Trophoblast cell (in vitro differentiated cells and primary cell): Measurements from ENCODE around the gene DRG2.

Source experiments
- DNase-seq, 2 donors: peaks; one replicate each; pipeline ENCODE4 v3.0.0-alpha.2; 2016
- H2AFZ ChIP-seq: 2 replicates; pipeline ENCODE4 v1.6.1; 2013; ENCODE audit warnings: low read length, moderate library complexity, mild to moderate bottlenecking; ENCODE audit not compliant: insufficient read depth, poor library complexity
- H2AK5ac ChIP-seq: 2 replicates; pipeline ENCODE4 v1.6.1; 2013; ENCODE audit warnings: mild to moderate bottlenecking, low read length
- H2BK120ac ChIP-seq: 2 replicates; pipeline ENCODE4 v1.6.1; 2013; ENCODE audit warnings: low read length, mild to moderate bottlenecking, moderate library complexity; ENCODE audit not compliant: insufficient read depth, poor library complexity
- H2BK12ac ChIP-seq: 2 replicates; pipeline ENCODE4 v1.6.1; 2013; ENCODE audit warnings: mild to moderate bottlenecking, low read length, moderate library complexity
- H2BK5ac ChIP-seq: 2 replicates; pipeline ENCODE4 v1.6.1; 2013; ENCODE audit warnings: low read length, low read depth, moderate library complexity, mild to moderate bottlenecking; ENCODE audit not compliant: poor library complexity
- H3K14ac ChIP-seq: 2 replicates; pipeline ENCODE4 v1.6.1; 2013; ENCODE audit warnings: mild to moderate bottlenecking, low read length
- H3K18ac ChIP-seq: 2 replicates; pipeline ENCODE4 v1.6.1; 2013; ENCODE audit warnings: mild to moderate bottlenecking, low read length
- H3K23ac ChIP-seq: 2 replicates; pipeline ENCODE4 v1.6.1; 2013; ENCODE audit warnings: low read length
- H3K27ac ChIP-seq: 2 replicates; pipeline ENCODE4 v1.5.1; 2013; ENCODE audit warnings: low read depth, mild to moderate bottlenecking, inconsistent platforms, low read length, moderate library complexity
- H3K27me3 ChIP-seq: 2 replicates; pipeline ENCODE4 v1.6.1; 2013; ENCODE audit warnings: inconsistent platforms, mild to moderate bottlenecking, low read length, moderate library complexity; ENCODE audit not compliant: insufficient read depth
- H3K36me3 ChIP-seq, 2 experiments: 1 replicate in 1 of 2; 2 replicates in 1 of 2; pipeline ENCODE4 v1.6.1; 2013; ENCODE audit warnings: low read length in 2 of 2, mild to moderate bottlenecking in 2 of 2, moderate library complexity in 1 of 2; ENCODE audit not compliant: insufficient read depth in 2 of 2, control insufficient read depth in 1 of 2
- H3K4ac ChIP-seq: 2 replicates; pipeline ENCODE4 v1.6.1; 2013; ENCODE audit warnings: low read depth, mild to moderate bottlenecking, low read length, moderate library complexity
- H3K4me1 ChIP-seq, 2 experiments: 1 replicate in 1 of 2; 2 replicates in 1 of 2; pipeline ENCODE4 v1.6.1; 2013; ENCODE audit warnings: low read length in 2 of 2, mild to moderate bottlenecking in 2 of 2, moderate library complexity in 1 of 2; ENCODE audit not compliant: insufficient read depth in 2 of 2, control insufficient read depth in 1 of 2
- H3K4me2 ChIP-seq: 2 replicates; pipeline ENCODE4 v1.6.1; 2013; ENCODE audit warnings: inconsistent platforms, mild to moderate bottlenecking, low read length, moderate library complexity
- H3K4me3 ChIP-seq: 2 replicates; pipeline ENCODE4 v1.5.1; 2013; ENCODE audit warnings: mild to moderate bottlenecking, low read depth, low read length, inconsistent platforms
- H3K79me1 ChIP-seq: one replicate; pipeline ENCODE4 v1.6.1; 2013; ENCODE audit warnings: low read length
- H3K79me2 ChIP-seq: 2 replicates; pipeline ENCODE4 v1.6.1; 2013; ENCODE audit warnings: low read length, mild to moderate bottlenecking; ENCODE audit not compliant: control insufficient read depth, insufficient read depth, poor library complexity
- H3K9ac ChIP-seq: 2 replicates; pipeline ENCODE4 v1.6.1; 2013; ENCODE audit warnings: mild to moderate bottlenecking, low read length
- H3K9me3 ChIP-seq: 2 replicates; pipeline ENCODE4 v1.6.1; 2013; ENCODE audit warnings: low read depth, mild to moderate bottlenecking, control low read depth, inconsistent platforms, low read length; ENCODE audit not compliant: insufficient read depth
- H4K12ac ChIP-seq: 2 replicates; pipeline ENCODE4 v1.6.1; 2013; ENCODE audit warnings: low read depth, mild to moderate bottlenecking, low read length, moderate library complexity
- H4K8ac ChIP-seq: 2 replicates; pipeline ENCODE4 v1.6.1; 2013; ENCODE audit warnings: low read depth, mild to moderate bottlenecking, low read length, moderate library complexity
- H4K91ac ChIP-seq: one replicate; pipeline ENCODE4 v1.6.1; 2013; ENCODE audit warnings: low read depth, mild to moderate bottlenecking, low read length, moderate library complexity
- WGBS: extraction: QIAGEN DNeasy Blood & Tissue Kit; methylation state at CpG from one replicate; pipeline ENCODE4 v1.1.7; 2013; ENCODE audit warnings: missing lambda C conversion rate; ENCODE audit not compliant: insufficient read length, insufficient coverage; ENCODE audit errors: extremely low coverage; 5-methylcytosine and 5-hydroxymethylcytosine counted together

DRG2 gene

DNA sequence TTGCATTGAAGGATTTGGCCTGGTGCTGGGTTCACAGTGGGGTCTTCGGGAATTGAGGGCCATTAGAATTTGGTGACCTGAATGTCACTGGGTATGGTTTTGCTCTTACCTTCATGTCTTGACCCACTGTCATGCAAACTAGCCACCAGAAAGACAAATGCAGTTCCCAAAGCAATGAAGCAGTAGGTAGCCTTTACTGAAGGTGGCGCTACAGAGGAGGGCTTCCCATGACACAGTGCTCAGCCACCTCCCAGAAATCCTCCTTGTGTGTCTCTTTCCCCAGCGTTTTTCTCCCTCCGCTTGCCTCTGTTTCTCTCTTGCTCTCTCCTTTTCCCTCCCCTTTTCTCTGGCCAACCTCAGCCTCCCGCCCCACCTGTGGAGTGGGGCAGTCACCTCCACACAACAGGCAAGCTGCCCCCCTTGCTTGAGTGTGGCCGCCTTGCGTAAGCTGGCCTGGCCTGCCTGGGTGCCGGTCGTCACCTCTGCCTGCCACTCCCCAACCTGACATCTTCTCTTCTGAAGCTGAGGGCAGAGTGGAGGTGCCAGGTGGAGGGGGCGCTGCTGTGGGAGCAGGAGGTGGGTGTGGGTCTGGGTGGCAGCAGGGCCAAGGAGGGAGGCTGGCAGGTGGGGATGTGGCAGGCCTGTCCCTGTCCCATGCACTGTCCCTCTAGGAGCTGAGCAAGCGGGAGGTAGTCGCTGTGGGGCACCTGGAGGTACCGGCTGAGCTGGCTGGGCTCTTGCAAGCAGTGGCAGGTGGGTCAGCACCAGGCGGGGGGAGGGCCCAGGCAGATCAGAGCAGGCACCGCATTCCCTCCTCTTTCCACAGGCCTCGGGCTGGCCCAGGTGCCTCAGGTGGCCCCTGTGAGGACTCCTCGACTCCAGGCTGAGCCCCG lies 55.5 kb downstream of the DRG2 start:
- Histone ChIP-seq H2AK5ac (no peak overlapping the region), H3K23ac (no peak overlapping the region), H3K4me2 (no peak overlapping the region), H3K36me3 (no peaks in the 10 kb centered on the region), H3K9me3 (peaks cover 4% of the 10 kb centered on the region), H2BK12ac (no peak overlapping the region), H3K4me1 (peaks cover 8 to 12% of the 10 kb centered on the region in 2 experiments), H3K27me3 (no peaks in the 10 kb centered on the region), H3K4ac (no peak overlapping the region), H4K12ac (no peak overlapping the region), H3K14ac (no peak overlapping the region), H3K9ac (no peak overlapping the region), H2AFZ (no peak overlapping the region), H3K79me2 (no peaks in the 10 kb centered on the region), H2BK120ac (no peak overlapping the region), H3K27ac (no peak overlapping the region), H3K18ac (no peak overlapping the region), H2BK5ac (no peak overlapping the region), H4K8ac (no peak overlapping the region), H4K91ac (no peak overlapping the region), H3K79me1 (no peaks in the 10 kb centered on the region), H3K4me3 (no peak overlapping the region)
- no peak for DNase-seq
- WGBS = no CpG with 5 or more reads among the region's 18 CpGs

DNA sequence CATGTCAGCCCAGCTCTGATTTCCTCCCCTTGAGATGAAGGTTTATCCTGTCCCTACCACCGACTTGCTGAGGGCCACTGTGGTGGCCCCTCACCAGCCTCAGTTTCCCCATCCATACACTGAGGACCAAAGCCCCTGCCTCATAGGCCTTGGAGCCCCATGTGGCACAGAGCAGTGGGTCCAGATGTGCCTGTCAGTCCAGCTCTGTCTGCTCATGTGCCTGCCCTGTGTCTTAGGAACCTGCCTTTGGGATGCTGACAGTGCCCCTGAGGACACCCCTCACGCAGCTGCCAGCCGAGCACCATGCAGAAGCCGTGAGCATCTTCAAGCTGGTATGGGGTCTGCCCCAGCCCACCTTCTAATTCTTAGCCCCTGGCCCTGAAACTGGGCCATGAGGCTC lies 56.5 kb downstream of the DRG2 start:
- WGBS = no CpG with 5 or more reads among the region's 4 CpGs
- Histone ChIP-seq H3K4me1 (peaks cover 8 to 12% of the 10 kb centered on the region in 2 experiments), H2AFZ (no peak overlapping the region), H3K4me3 (no peak overlapping the region), H2AK5ac (no peak overlapping the region), H3K27ac (no peak overlapping the region), H4K12ac (no peak overlapping the region), H3K23ac (no peak overlapping the region), H2BK120ac (no peak overlapping the region), H3K4ac (no peak overlapping the region), H4K8ac (no peak overlapping the region), H3K27me3 (no peaks in the 10 kb centered on the region), H3K79me1 (no peaks in the 10 kb centered on the region), H2BK5ac (no peak overlapping the region), H3K9ac (no peak overlapping the region), H3K14ac (no peak overlapping the region), H3K4me2 (no peak overlapping the region), H3K36me3 (no peaks in the 10 kb centered on the region), H2BK12ac (no peak overlapping the region), H3K79me2 (no peaks in the 10 kb centered on the region), H4K91ac (no peak overlapping the region), H3K9me3 (peaks cover 4% of the 10 kb centered on the region), H3K18ac (no peak overlapping the region)
- DNase-seq = no peak

GRCh38 chr17:18144855-18145254 lies 57.1 kb downstream of the DRG2 start:
- Histone ChIP-seq H3K9me3 (peaks cover 4% of the 10 kb centered on the region), H2BK12ac (no peak overlapping the region), H3K14ac (no peak overlapping the region), H2AK5ac (no peak overlapping the region), H3K4me3 (no peak overlapping the region), H3K36me3 (no peaks in the 10 kb centered on the region), H2BK5ac (no peak overlapping the region), H3K23ac (no peak overlapping the region), H3K4me2 (no peak overlapping the region), H2BK120ac (no peak overlapping the region), H3K79me2 (no peaks in the 10 kb centered on the region), H3K9ac (no peak overlapping the region), H3K4me1 (peaks cover 3 to 7% of the 10 kb centered on the region in 2 experiments), H2AFZ (no peak overlapping the region), H4K91ac (no peak overlapping the region), H3K27me3 (no peaks in the 10 kb centered on the region), H3K18ac (no peak overlapping the region), H4K12ac (no peak overlapping the region), H4K8ac (no peak overlapping the region), H3K27ac (no peak overlapping the region), H3K4ac (no peak overlapping the region), H3K79me1 (no peaks in the 10 kb centered on the region)
- WGBS = no CpG with 5 or more reads among the region's 1 CpG
- DNase-seq = no peak

DNA sequence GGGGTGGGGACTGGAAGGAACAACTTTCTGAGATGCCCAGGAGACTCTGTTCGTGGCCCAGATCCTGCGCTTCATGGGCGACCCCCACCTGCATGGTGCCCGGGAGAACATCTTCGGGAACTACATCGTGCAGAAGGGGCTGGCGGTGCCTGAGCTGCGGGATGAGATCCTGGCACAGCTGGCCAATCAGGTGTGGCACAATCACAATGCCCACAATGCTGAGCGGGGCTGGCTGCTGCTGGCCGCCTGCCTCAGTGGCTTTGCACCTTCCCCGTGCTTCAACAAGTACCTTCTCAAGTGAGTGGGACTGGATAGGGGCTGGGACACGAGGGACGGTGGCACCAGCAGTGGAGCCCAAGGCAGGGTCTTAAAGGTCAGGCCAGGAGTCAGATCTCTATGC lies 58.1 kb downstream of the DRG2 start:
- Histone ChIP-seq H2BK5ac (no peak overlapping the region), H2AFZ (no peak overlapping the region), H3K79me1 (no peaks in the 10 kb centered on the region), H3K27me3 (no peaks in the 10 kb centered on the region), H2AK5ac (no peak overlapping the region), H4K12ac (no peak overlapping the region), H3K4me1 (peaks cover 0 to 2% of the 10 kb centered on the region in 2 experiments), H3K18ac (no peak overlapping the region), H2BK120ac (no peak overlapping the region), H3K4me3 (no peak overlapping the region), H2BK12ac (no peak overlapping the region), H3K4me2 (no peak overlapping the region), H3K9me3 (peaks cover 4% of the 10 kb centered on the region), H3K4ac (no peak overlapping the region), H3K14ac (no peak overlapping the region), H3K27ac (no peak overlapping the region), H4K91ac (no peak overlapping the region), H3K9ac (no peak overlapping the region), H4K8ac (no peak overlapping the region), H3K79me2 (no peaks in the 10 kb centered on the region), H3K23ac (no peak overlapping the region), H3K36me3 (no peaks in the 10 kb centered on the region)
- no peak for DNase-seq
- WGBS = no CpG with 5 or more reads among the region's 13 CpGs
